ENCODE results near the gene VLDLR.

The VLDLR gene

DNA sequence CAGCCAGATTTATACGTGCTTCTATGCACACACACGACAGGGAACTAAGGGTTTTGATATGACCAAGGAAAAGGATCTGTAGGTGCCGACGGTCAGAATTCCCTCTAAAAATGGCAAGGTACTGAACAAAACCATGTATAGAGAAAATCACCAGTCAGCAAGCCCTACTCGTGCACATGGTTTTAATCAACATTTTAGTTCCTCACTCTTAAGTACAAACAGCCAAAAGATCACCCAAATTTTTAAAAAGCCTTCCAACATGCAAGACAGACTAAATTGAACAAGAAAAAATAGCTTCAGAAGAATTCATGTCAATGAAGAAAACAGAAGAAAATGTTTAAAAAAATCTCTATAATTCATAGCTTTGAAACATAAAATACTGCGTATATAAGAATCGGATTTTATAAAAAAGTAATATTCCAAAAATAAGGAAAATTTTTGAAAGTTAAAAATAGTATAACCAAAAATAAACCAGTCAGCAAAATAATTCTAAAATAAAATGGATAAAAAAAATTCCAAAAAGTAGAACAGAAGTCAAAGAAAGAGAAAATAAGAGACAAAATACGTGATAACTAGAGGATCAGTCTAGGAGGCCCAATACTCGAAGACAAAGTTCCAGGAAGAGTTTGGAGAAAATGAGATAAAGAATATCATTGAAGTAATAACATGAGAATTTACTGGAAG lies 52.7 kb downstream of the VLDLR start:
- no peak for DNase-seq (ENCODE audit: low read depth)
- TF ChIP-seq, protein P1, sequence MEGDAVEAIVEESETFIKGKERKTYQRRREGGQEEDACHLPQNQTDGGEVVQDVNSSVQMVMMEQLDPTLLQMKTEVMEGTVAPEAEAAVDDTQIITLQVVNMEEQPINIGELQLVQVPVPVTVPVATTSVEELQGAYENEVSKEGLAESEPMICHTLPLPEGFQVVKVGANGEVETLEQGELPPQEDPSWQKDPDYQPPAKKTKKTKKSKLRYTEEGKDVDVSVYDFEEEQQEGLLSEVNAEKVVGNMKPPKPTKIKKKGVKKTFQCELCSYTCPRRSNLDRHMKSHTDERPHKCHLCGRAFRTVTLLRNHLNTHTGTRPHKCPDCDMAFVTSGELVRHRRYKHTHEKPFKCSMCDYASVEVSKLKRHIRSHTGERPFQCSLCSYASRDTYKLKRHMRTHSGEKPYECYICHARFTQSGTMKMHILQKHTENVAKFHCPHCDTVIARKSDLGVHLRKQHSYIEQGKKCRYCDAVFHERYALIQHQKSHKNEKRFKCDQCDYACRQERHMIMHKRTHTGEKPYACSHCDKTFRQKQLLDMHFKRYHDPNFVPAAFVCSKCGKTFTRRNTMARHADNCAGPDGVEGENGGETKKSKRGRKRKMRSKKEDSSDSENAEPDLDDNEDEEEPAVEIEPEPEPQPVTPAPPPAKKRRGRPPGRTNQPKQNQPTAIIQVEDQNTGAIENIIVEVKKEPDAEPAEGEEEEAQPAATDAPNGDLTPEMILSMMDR (IDR thresholded peaks at IDR 0.05; ENCODE audit: low read length, missing control alignments) = no peak

DNA sequence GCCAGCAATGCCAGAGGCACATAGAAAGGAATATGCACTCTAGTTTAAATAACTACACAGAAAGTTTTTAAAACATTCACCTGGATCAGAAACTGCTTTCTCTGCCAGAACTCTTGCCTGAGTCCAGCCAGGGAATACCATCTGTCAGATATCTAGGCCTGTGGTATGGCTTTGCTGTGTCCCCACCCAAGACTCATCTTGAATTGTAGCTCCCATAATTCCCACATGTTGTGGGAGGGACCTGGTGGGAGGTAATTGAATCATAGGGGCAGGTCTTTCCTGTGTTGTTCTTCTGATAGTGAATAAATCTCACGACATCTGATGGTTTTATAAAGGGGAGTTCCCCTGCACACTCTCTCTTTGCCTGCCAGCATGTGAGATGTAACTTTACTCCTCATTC lies 54.2 kb downstream of the VLDLR start:
- DNase-seq (ENCODE audit: low read depth) = no peak
- TF ChIP-seq, protein P1 (IDR thresholded peaks at IDR 0.05; ENCODE audit: low read length, missing control alignments) = no peak
- H3K4me3 ChIP-seq (replicated peaks; ENCODE audit: low read depth, low read length) = no peak overlapping the region

More for the DNA sequence above, 52.7 kb downstream of the VLDLR start:
- no peak overlapping the region for H3K4me3 ChIP-seq (replicated peaks; ENCODE audit: low read depth, low read length)

DNA sequence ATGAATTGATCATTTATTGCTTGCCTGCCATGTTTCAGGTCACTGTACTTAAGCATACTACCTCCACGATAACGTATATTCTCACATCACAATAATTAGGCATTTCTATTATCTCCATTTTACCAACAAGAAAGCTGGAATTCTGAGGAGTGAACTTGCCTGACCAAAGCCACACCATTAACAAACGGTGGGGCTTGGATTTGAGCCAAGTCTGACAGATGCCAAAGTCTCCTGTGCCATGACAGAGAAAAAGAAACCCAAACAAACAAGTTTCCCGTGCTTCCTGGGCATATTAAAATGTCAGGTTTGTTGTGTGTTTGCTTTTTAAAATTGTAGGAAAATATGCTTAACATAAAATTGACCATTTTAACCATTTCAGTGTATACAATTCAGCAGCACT lies 54.9 kb downstream of the VLDLR start:
- TF ChIP-seq, protein P1 (IDR thresholded peaks at IDR 0.05; ENCODE audit: low read length, missing control alignments) = no peak
- no peak overlapping the region for H3K4me3 ChIP-seq (replicated peaks; ENCODE audit: low read depth, low read length)
- no peak for DNase-seq (ENCODE audit: low read depth)

DNA sequence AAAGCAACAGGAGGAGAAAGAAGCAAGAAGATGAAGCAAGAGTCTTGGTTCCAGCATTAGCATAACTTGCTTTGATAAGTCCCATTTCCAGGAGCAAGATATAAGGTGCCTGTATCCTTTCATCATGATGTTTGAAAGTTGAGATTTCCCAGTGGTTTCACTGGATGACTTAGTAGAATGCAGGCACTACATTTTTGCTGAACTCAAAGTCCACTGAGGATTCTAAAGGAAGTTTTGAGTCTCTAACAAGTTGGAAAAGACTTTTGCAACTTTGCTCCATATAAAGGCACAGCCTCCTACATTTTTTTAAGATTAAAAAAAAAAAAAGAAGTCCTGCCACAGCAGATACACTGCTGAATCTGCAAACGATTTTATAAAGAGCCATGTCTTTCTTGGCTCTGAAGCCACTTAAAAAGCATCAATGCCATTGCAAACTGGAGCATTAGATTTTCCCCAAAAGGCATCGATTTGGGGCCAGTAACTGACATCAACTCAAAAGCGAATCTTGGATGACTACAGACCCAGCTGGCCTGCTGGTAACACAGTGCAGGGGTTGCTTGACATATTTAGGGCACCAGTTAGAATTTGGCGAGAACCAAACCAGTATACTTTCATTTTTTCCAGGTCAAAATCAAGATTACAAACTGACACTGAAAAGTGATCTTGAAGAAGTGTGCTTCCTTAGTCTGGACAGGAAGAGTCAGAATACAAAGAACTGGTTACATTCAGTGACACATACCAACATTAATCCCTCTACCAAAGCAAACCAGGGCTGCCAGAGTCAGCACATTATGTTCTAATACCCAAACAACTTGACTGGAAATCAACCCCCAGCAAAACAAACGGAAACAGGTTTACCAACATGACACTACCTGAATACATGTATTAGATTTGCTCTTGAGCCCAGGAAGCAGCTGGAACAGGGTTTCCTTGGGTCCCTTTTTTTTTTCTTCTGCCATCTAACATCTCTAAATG lies 56.6 kb downstream of the VLDLR start:
- TF ChIP-seq, protein P1 (IDR thresholded peaks at IDR 0.05; ENCODE audit: low read length, missing control alignments) = no peak
- DNase-seq (ENCODE audit: low read depth) = no peak
- no peak overlapping the region for H3K4me3 ChIP-seq (replicated peaks; ENCODE audit: low read depth, low read length)

DNA sequence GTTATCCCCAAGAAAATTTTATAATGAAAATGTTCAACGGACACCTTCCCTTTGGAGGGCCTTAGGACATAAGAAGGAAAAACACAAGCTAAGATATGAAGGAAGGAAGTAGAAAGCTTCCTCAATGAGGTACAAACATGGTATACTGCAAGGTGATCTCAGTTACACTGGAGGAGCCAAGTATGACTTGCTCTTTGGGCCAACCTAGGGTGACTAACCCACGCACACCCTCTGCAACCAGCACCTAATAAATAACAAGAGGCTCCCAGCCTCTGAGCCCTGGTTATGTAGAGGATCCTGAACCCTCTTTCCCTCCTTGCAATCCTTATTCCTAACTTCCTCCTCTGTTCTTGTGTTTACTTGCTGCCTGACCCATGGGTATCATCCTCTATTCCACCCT lies 57.4 kb downstream of the VLDLR start:
- TF ChIP-seq, protein P1 (IDR thresholded peaks at IDR 0.05; ENCODE audit: low read length, missing control alignments) = no peak
- H3K4me3 ChIP-seq (replicated peaks; ENCODE audit: low read depth, low read length) = no peak overlapping the region
- DNase-seq (ENCODE audit: low read depth) = no peak

DNA sequence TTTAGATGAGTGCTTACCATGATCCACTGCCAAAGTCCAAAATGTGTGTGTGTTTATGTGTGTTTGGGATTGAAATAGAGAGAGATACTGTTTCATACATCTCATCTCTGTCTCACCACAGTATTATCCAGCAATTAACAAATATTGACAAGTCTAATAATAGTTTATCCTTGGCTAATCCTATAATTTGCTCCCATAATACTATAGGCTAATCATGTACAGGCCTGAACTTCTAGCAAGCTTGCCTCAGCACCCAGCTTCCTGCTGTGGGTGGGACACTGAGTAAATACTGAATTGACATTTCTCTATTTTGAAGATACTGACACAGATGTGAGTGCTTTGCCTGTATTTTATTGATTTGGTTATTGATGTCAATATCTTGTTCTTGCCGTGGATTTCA lies 60.4 kb downstream of the VLDLR start:
- H3K4me3 ChIP-seq (replicated peaks; ENCODE audit: low read depth, low read length) = no peak overlapping the region
- TF ChIP-seq, protein P1 (IDR thresholded peaks at IDR 0.05; ENCODE audit: low read length, missing control alignments) = no peak
- DNase-seq (ENCODE audit: low read depth) = no peak

Data from fibroblast of pulmonary artery (primary cell).